Trophoblast cell (in vitro differentiated cells and primary cell): ENCODE measurements around the gene WNT3A.

Experiments used
- DNase-seq, 2 donors: peaks; one replicate each; pipeline ENCODE4 v3.0.0-alpha.2; 2016
- H2AFZ ChIP-seq: 2 replicates; pipeline ENCODE4 v1.6.1; 2013; ENCODE audit warnings: low read length, moderate library complexity, mild to moderate bottlenecking; ENCODE audit not compliant: insufficient read depth, poor library complexity
- H2AK5ac ChIP-seq: 2 replicates; pipeline ENCODE4 v1.6.1; 2013; ENCODE audit warnings: mild to moderate bottlenecking, low read length
- H2BK120ac ChIP-seq: 2 replicates; pipeline ENCODE4 v1.6.1; 2013; ENCODE audit warnings: low read length, mild to moderate bottlenecking, moderate library complexity; ENCODE audit not compliant: insufficient read depth, poor library complexity
- H2BK12ac ChIP-seq: 2 replicates; pipeline ENCODE4 v1.6.1; 2013; ENCODE audit warnings: mild to moderate bottlenecking, low read length, moderate library complexity
- H2BK5ac ChIP-seq: 2 replicates; pipeline ENCODE4 v1.6.1; 2013; ENCODE audit warnings: low read length, low read depth, moderate library complexity, mild to moderate bottlenecking; ENCODE audit not compliant: poor library complexity
- H3K14ac ChIP-seq: 2 replicates; pipeline ENCODE4 v1.6.1; 2013; ENCODE audit warnings: mild to moderate bottlenecking, low read length
- H3K18ac ChIP-seq: 2 replicates; pipeline ENCODE4 v1.6.1; 2013; ENCODE audit warnings: mild to moderate bottlenecking, low read length
- H3K23ac ChIP-seq: 2 replicates; pipeline ENCODE4 v1.6.1; 2013; ENCODE audit warnings: low read length
- H3K27ac ChIP-seq: 2 replicates; pipeline ENCODE4 v1.5.1; 2013; ENCODE audit warnings: low read depth, mild to moderate bottlenecking, inconsistent platforms, low read length, moderate library complexity
- H3K27me3 ChIP-seq: 2 replicates; pipeline ENCODE4 v1.6.1; 2013; ENCODE audit warnings: inconsistent platforms, mild to moderate bottlenecking, low read length, moderate library complexity; ENCODE audit not compliant: insufficient read depth
- H3K36me3 ChIP-seq, 2 experiments: 1 replicate in 1 of 2; 2 replicates in 1 of 2; pipeline ENCODE4 v1.6.1; 2013; ENCODE audit warnings: low read length in 2 of 2, mild to moderate bottlenecking in 2 of 2, moderate library complexity in 1 of 2; ENCODE audit not compliant: insufficient read depth in 2 of 2, control insufficient read depth in 1 of 2
- H3K4ac ChIP-seq: 2 replicates; pipeline ENCODE4 v1.6.1; 2013; ENCODE audit warnings: low read depth, mild to moderate bottlenecking, low read length, moderate library complexity
- H3K4me1 ChIP-seq, 2 experiments: 1 replicate in 1 of 2; 2 replicates in 1 of 2; pipeline ENCODE4 v1.6.1; 2013; ENCODE audit warnings: low read length in 2 of 2, mild to moderate bottlenecking in 2 of 2, moderate library complexity in 1 of 2; ENCODE audit not compliant: insufficient read depth in 2 of 2, control insufficient read depth in 1 of 2
- H3K4me2 ChIP-seq: 2 replicates; pipeline ENCODE4 v1.6.1; 2013; ENCODE audit warnings: inconsistent platforms, mild to moderate bottlenecking, low read length, moderate library complexity
- H3K4me3 ChIP-seq: 2 replicates; pipeline ENCODE4 v1.5.1; 2013; ENCODE audit warnings: mild to moderate bottlenecking, low read depth, low read length, inconsistent platforms
- H3K79me1 ChIP-seq: one replicate; pipeline ENCODE4 v1.6.1; 2013; ENCODE audit warnings: low read length
- H3K79me2 ChIP-seq: 2 replicates; pipeline ENCODE4 v1.6.1; 2013; ENCODE audit warnings: low read length, mild to moderate bottlenecking; ENCODE audit not compliant: control insufficient read depth, insufficient read depth, poor library complexity
- H3K9ac ChIP-seq: 2 replicates; pipeline ENCODE4 v1.6.1; 2013; ENCODE audit warnings: mild to moderate bottlenecking, low read length
- H3K9me3 ChIP-seq: 2 replicates; pipeline ENCODE4 v1.6.1; 2013; ENCODE audit warnings: low read depth, mild to moderate bottlenecking, control low read depth, inconsistent platforms, low read length; ENCODE audit not compliant: insufficient read depth
- H4K12ac ChIP-seq: 2 replicates; pipeline ENCODE4 v1.6.1; 2013; ENCODE audit warnings: low read depth, mild to moderate bottlenecking, low read length, moderate library complexity
- H4K8ac ChIP-seq: 2 replicates; pipeline ENCODE4 v1.6.1; 2013; ENCODE audit warnings: low read depth, mild to moderate bottlenecking, low read length, moderate library complexity
- H4K91ac ChIP-seq: one replicate; pipeline ENCODE4 v1.6.1; 2013; ENCODE audit warnings: low read depth, mild to moderate bottlenecking, low read length, moderate library complexity
- WGBS: extraction: QIAGEN DNeasy Blood & Tissue Kit; methylation state at CpG from one replicate; pipeline ENCODE4 v1.1.7; 2013; ENCODE audit warnings: missing lambda C conversion rate; ENCODE audit not compliant: insufficient read length, insufficient coverage; ENCODE audit errors: extremely low coverage; 5-methylcytosine and 5-hydroxymethylcytosine counted together

WNT3A gene

DNA sequence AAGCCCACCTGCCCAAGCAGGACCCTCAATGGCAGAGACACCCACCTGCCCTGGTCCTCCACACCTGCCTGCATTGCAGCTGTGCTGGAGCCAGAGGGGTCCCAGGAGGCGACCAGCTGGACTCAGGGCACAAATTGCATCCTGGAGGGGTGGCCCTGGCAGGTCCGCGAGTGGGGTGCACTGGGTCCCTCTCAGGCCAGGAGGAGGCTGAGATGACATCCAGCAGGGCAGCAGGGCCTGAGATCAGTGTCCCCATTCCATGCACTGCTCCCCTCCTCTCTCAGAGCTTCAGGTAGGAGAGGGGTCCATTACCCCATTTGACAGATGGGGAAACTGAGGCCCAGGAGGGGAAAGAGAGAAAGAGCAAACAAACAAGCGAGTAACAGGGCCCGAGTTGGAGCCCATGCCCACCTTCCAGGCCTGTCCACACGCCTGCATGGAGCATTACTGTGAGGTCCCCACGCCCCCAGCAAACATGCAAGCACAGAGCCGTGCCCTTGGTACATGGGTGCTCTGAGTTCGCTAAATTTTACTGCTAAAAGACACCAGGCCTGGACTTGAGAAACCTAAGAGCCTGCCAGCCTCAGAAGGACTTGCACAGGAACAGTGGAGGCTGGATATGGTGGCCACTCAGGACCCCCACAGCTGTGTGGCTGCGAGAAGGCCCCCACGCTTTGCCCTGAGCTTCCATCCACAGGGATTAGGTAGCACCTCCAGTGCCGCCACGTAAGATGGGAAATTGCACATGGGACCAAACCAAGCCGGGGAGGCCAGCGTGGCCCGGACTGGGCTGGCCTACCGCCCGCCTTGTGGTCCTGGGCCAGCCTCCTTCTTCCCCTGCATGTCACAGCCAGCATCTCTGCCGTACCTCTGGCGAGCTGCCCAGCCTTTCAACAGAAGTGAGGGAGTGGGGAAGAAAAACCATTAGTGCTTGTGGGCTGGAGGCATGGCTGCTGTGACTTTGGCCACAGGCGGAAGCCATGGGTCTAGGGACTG, 7.4 kb downstream of the WNT3A start:
- H3K4me1 ChIP-seq: no peaks in the 10 kb centered on the region
- no CpG with 5 or more reads among the region's 21 CpGs for WGBS

DNA sequence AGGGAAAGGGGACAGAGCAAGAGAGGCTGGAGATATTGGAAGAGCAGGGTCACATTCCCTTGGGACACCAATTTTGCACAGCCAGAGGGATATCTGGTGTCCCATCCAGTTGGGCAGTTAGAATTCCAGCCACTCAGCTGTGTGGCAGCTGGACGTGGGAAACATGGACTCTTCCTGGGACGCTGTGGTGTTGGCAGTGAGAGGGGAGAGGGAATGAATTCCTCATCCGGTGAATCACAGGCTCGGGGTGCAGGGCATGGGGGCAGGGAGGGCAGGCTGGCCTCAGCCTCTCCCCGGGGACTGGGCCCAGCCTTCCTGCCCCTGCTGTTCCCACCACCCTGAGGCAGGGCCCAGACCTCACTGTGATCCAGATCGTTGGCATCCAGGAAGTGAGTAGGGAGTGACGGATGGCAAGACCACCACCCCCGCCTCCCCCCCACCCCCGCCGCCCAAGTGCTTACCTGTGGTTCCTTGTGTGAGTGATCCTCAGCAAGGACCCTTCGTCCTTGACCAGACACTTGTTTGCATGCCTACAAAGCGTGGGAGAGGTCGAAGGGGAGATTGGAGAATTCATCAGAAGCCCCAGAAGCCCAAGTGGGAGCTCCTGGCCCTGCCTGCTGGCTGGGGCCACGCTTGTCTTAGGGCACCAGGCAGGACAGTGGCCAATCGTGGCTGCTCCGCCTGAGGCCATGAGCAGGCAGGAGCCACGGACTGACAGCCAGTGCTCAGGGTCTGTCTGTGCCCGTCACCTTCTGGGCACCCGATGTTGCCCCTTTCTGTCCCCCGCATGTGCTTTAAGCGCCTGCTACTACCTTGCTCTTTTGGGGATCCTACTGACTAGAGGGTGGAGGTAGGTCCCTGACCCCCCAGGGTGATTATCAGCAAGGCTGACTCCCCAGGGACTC, 8.7 kb downstream of the WNT3A start:
- Histone ChIP-seq H2BK5ac (no peak overlapping the region), H3K79me1 (no peaks in the 10 kb centered on the region), H3K4ac (no peak overlapping the region), H2AFZ (no peak overlapping the region), H3K14ac (no peak overlapping the region), H3K9me3 (no peaks in the 10 kb centered on the region), H3K4me2 (no peak overlapping the region), H3K27ac (no peak overlapping the region), H2BK12ac (no peak overlapping the region), H3K23ac (no peak overlapping the region), H3K4me3 (no peak overlapping the region), H3K9ac (no peak overlapping the region), H2BK120ac (no peak overlapping the region), H3K27me3 (peaks cover 4% of the 10 kb centered on the region), H4K12ac (no peak overlapping the region), H3K4me1 (no peaks in the 10 kb centered on the region), H4K91ac (no peak overlapping the region), H3K18ac (no peak overlapping the region), H2AK5ac (no peak overlapping the region), H3K36me3 (no peaks in the 10 kb centered on the region), H3K79me2 (no peaks in the 10 kb centered on the region), H4K8ac (no peak overlapping the region)
- no peak for DNase-seq
- no CpG with 5 or more reads among the region's 21 CpGs for WGBS

More for the DNA sequence above, 7.4 kb downstream of the WNT3A start:
- no peak overlapping the region for H3K23ac ChIP-seq
- H3K79me2 ChIP-seq: no peaks in the 10 kb centered on the region
- no peak overlapping the region for H2AFZ ChIP-seq
- H2BK5ac ChIP-seq: no peak overlapping the region
- no peak overlapping the region for H3K4me3 ChIP-seq
- no peak overlapping the region for H3K4ac ChIP-seq
- H3K14ac ChIP-seq: no peak overlapping the region
- no peak overlapping the region for H4K8ac ChIP-seq
- H3K9ac ChIP-seq: no peak overlapping the region
- H2BK12ac ChIP-seq: no peak overlapping the region
- no peak overlapping the region for H2BK120ac ChIP-seq
- no peaks in the 10 kb centered on the region for H3K9me3 ChIP-seq
- no peak overlapping the region for H2AK5ac ChIP-seq
- H3K27me3 ChIP-seq: peaks cover 11% of the 10 kb centered on the region
- no peak overlapping the region for H3K27ac ChIP-seq
- no peaks in the 10 kb centered on the region for H3K79me1 ChIP-seq
- DNase-seq: no peak
- H3K36me3 ChIP-seq: no peaks in the 10 kb centered on the region
- no peak overlapping the region for H4K12ac ChIP-seq
- H4K91ac ChIP-seq: no peak overlapping the region
- H3K4me2 ChIP-seq: no peak overlapping the region
- H3K18ac ChIP-seq: no peak overlapping the region

DNA sequence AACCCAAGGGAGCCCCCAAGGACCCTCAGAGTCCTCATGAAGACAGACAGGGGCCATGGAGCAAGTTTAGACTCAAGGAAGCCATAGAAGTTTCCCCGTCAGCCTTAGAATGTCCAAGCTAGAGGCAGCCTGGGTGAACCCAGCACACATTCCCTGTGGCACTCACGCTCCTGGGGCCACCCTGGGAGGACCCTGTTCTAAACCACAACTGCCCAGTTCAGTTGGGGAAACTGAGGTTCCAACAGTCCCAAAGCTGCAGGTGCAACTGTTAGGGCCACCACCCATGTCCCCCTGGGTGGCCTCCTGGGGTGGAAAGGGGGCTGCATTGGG, 9.3 kb downstream of the WNT3A start:
- no peak overlapping the region for H3K27ac ChIP-seq
- no peak overlapping the region for H3K18ac ChIP-seq
- no peak for DNase-seq
- H3K36me3 ChIP-seq: no peaks in the 10 kb centered on the region
- no peak overlapping the region for H2BK12ac ChIP-seq
- H3K4me2 ChIP-seq: no peak overlapping the region
- H3K4me1 ChIP-seq: no peaks in the 10 kb centered on the region
- H3K79me2 ChIP-seq: no peaks in the 10 kb centered on the region
- no peaks in the 10 kb centered on the region for H3K79me1 ChIP-seq
- WGBS: no CpG with 5 or more reads among the region's 2 CpGs
- no peak overlapping the region for H2AFZ ChIP-seq
- H2BK120ac ChIP-seq: no peak overlapping the region
- no peak overlapping the region for H4K8ac ChIP-seq
- H3K4me3 ChIP-seq: no peak overlapping the region
- H2BK5ac ChIP-seq: no peak overlapping the region
- no peak overlapping the region for H3K14ac ChIP-seq
- no peak overlapping the region for H4K91ac ChIP-seq
- H2AK5ac ChIP-seq: no peak overlapping the region
- no peak overlapping the region for H4K12ac ChIP-seq
- no peak overlapping the region for H3K4ac ChIP-seq
- H3K27me3 ChIP-seq: peaks cover 4% of the 10 kb centered on the region
- H3K9ac ChIP-seq: no peak overlapping the region
- no peak overlapping the region for H3K23ac ChIP-seq
- no peaks in the 10 kb centered on the region for H3K9me3 ChIP-seq

DNA sequence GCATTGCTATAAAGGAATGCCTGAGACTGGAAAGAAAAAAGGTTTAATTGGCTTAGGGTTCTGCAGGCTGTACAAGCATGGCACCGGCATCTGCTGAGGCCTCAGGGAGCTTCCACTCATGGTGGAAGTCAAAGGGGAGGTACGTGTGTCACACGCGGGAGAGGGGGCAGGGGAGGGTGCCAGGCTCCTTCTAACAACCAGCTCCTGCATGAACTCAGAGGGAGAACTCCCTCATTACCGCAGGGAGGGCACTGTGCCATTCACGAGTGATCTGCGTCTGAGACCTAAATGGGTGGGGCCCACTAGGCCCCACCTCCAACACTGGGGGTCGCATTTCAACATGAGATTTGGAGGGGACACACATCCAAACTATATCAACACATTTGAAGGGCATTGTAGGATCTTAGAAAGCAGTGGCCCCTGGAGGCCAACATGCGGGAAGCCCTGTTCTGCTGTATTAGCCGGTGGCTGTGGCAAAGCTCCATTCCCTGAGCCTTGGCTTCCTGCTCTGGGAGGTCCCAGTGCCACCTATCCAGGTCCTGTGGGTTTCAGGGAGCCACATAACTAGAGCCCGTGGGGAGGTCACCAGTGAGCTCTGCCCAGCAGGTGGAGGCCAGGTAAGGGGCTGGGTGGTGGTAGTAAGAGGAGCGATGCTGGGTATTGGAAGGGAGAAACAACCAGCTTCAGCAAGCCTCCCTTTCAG, 10.0 kb downstream of the WNT3A start:
- no peak overlapping the region for H3K14ac ChIP-seq
- no peak overlapping the region for H3K27ac ChIP-seq
- H2BK12ac ChIP-seq: no peak overlapping the region
- no peaks in the 10 kb centered on the region for H3K79me1 ChIP-seq
- H3K27me3 ChIP-seq: peaks cover 4% of the 10 kb centered on the region
- H4K12ac ChIP-seq: no peak overlapping the region
- H3K4me1 ChIP-seq: no peaks in the 10 kb centered on the region
- H3K4ac ChIP-seq: no peak overlapping the region
- H4K8ac ChIP-seq: no peak overlapping the region
- H3K4me3 ChIP-seq: no peak overlapping the region
- DNase-seq: no peak
- H2BK5ac ChIP-seq: no peak overlapping the region
- H3K9ac ChIP-seq: no peak overlapping the region
- no peak overlapping the region for H3K23ac ChIP-seq
- no peaks in the 10 kb centered on the region for H3K79me2 ChIP-seq
- H2AFZ ChIP-seq: no peak overlapping the region
- no CpG with 5 or more reads among the region's 12 CpGs for WGBS
- H3K4me2 ChIP-seq: no peak overlapping the region
- H4K91ac ChIP-seq: no peak overlapping the region
- no peaks in the 10 kb centered on the region for H3K9me3 ChIP-seq
- no peak overlapping the region for H3K18ac ChIP-seq
- H2BK120ac ChIP-seq: no peak overlapping the region
- no peaks in the 10 kb centered on the region for H3K36me3 ChIP-seq
- no peak overlapping the region for H2AK5ac ChIP-seq
